ENCODE results near the gene SPATA20.

Gene SPATA20

GRCh38 chr17:50547035-50547735, at the start of gene SPATA20:
SPATA20 (plus strand) TSS chr17:50547174; CDS start chr17:50547209, 35 bp downstream.
- DNase-seq = peak; percentile 65

- DNase-seq = no peak
Measured at GRCh38 chr17:50498021-50498874, 48.7 kb upstream of the SPATA20 start.

GRCh38 chr17:50499270-50499669, 47.7 kb upstream of the SPATA20 start:
- no peak for DNase-seq

- DNase-seq = no peak
Measured at GRCh38 chr17:50499721-50500120, 47.3 kb upstream of the SPATA20 start.

GRCh38 chr17:50501054-50501453, 45.9 kb upstream of the SPATA20 start:
- no peak for DNase-seq

GRCh38 chr17:50502301-50502990, 44.5 kb upstream of the SPATA20 start:
- DNase-seq = no peak

- no peak for DNase-seq
Measured at GRCh38 chr17:50505591-50506130, 41.3 kb upstream of the SPATA20 start.

- DNase-seq = no peak
Measured at GRCh38 chr17:50506298-50506697, 40.7 kb upstream of the SPATA20 start.

GRCh38 chr17:50507871-50508572, 39.0 kb upstream of the SPATA20 start, which contains the start of gene MYCBPAP:
MYCBPAP (plus strand) TSS chr17:50508439; CDS start chr17:50508675, 236 bp downstream.
- DNase-seq = peak; percentile 63

- DNase-seq = no peak
Measured at GRCh38 chr17:50508573-50509460, 38.2 kb upstream of the SPATA20 start.

- DNase-seq = no peak
Measured at GRCh38 chr17:50511058-50511457, 35.9 kb upstream of the SPATA20 start.

GRCh38 chr17:50513495-50513894, 33.5 kb upstream of the SPATA20 start:
- no peak for DNase-seq

GRCh38 chr17:50514388-50514787, 32.6 kb upstream of the SPATA20 start:
- no peak for DNase-seq

GRCh38 chr17:50514936-50515702, 31.9 kb upstream of the SPATA20 start:
- no peak for DNase-seq

GRCh38 chr17:50517011-50517410, 30.0 kb upstream of the SPATA20 start:
- no peak for DNase-seq

- no peak for DNase-seq
Measured at GRCh38 chr17:50517504-50518383, 29.2 kb upstream of the SPATA20 start.

- no peak for DNase-seq
Measured at GRCh38 chr17:50518384-50519023, 28.5 kb upstream of the SPATA20 start.

GRCh38 chr17:50519141-50519834, 27.7 kb upstream of the SPATA20 start:
- DNase-seq = no peak

Measured in GF-D8 (cell line).